ENCODE data around the gene BRSK2.

BRSK2 gene

DNA sequence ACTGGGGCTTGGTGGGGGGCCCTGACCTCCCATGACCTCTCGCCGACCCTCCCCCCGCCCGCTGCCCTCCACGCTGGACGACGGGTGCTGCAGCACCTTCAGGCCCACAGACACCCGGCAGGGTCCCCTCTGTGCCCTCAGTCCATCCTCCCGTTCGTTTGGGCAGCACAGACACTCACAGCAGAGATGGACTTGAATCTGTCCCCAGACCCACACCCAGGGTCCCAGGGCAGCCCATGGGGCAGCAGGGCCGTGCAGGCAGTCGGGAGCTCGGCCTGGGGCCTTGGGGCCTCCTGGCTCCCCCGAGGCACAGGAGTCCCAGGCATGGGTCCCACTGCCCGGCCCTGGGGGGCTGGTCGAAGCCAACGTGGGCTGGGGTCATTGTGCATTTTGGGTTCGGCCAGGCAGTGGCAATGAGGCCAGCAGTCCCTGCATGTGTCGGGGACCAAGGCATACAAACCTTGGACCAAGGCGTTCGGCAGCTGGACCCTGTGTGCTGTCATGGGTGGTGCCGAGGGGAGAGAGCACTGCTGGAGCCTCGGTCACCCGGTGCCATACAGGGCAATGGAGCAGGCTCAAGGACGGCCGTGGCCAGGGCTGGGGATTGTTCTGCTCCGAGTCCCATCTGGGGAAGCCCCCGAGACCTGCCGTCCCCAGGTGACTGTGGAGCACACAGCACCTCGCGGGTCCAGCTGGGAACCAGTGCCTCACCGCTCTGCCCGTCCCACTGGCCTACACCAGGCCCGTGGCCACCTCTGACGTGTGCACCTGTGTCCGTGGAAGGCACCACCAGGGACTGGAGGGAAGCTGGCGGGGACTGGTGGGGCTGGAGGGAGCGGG, 19.3 kb upstream of the BRSK2 start:
- TF ChIP-seq, protein P1, sequence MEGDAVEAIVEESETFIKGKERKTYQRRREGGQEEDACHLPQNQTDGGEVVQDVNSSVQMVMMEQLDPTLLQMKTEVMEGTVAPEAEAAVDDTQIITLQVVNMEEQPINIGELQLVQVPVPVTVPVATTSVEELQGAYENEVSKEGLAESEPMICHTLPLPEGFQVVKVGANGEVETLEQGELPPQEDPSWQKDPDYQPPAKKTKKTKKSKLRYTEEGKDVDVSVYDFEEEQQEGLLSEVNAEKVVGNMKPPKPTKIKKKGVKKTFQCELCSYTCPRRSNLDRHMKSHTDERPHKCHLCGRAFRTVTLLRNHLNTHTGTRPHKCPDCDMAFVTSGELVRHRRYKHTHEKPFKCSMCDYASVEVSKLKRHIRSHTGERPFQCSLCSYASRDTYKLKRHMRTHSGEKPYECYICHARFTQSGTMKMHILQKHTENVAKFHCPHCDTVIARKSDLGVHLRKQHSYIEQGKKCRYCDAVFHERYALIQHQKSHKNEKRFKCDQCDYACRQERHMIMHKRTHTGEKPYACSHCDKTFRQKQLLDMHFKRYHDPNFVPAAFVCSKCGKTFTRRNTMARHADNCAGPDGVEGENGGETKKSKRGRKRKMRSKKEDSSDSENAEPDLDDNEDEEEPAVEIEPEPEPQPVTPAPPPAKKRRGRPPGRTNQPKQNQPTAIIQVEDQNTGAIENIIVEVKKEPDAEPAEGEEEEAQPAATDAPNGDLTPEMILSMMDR (IDR thresholded peaks at IDR 0.05): no peak

- TF ChIP-seq, protein P1 (IDR thresholded peaks at IDR 0.05): no peak
These were observed 18.8 kb upstream of the BRSK2 start for GRCh38 chr11:1371026-1371325.

- TF ChIP-seq, protein P1 (IDR thresholded peaks at IDR 0.05): no peak
These were observed 18.4 kb upstream of the BRSK2 start for GRCh38 chr11:1371377-1371776.

DNA sequence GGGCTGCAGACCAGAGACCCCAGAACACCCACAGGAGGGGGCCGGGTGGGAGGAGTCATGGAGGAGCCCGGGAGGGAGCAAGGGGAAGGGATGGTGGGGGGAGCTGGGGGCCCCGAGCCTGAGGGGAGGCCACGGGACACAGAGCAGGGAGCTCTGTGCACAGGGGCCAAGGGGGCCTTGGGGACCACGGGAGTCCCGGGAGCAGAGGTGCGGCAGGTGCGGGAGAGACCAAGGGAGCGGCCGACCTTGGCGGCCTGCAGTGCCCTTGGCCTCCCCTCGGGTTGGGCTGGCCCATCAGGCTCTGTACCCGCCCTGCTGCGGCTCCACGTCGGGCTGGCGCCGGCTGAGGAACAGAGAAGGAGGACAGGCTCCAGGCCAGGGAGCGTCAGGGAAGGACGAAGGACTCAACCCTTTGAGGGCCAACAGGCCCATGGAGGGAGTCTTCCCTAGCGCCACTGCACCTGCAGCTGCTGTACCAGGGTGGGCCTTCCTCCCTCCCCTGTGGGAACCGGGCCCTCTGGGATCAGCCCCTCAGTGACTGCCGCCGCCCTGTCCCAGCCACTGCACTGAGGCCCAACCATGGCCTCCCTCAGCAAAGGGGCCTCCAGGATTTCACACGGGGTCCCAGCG, 17.8 kb upstream of the BRSK2 start:
- TF ChIP-seq, protein P1 (IDR thresholded peaks at IDR 0.05): no peak

DNA sequence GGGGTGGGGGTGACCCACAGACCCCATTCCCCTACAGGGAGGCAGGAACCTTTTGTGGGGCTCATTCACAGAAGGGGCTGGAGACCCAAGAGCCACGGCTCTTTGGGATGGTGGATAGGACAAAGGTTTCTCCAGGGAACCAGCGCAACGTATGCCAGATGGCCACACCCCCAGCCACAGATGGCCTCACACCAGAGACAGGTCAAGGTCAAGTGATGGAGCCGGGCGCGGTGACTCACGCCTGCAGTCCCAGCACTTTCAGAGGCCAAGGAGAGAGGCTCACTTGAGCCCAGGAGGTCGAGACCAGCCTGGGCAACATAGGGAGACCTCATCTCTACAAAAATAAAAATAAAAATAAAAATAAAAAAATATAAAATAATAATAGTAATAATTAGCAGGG, 17.1 kb upstream of the BRSK2 start:
- TF ChIP-seq, protein P1 (IDR thresholded peaks at IDR 0.05): no peak

GRCh38 chr11:1373536-1374214, 16.1 kb upstream of the BRSK2 start:
- TF ChIP-seq, protein P1 (IDR thresholded peaks at IDR 0.05): no peak

DNA sequence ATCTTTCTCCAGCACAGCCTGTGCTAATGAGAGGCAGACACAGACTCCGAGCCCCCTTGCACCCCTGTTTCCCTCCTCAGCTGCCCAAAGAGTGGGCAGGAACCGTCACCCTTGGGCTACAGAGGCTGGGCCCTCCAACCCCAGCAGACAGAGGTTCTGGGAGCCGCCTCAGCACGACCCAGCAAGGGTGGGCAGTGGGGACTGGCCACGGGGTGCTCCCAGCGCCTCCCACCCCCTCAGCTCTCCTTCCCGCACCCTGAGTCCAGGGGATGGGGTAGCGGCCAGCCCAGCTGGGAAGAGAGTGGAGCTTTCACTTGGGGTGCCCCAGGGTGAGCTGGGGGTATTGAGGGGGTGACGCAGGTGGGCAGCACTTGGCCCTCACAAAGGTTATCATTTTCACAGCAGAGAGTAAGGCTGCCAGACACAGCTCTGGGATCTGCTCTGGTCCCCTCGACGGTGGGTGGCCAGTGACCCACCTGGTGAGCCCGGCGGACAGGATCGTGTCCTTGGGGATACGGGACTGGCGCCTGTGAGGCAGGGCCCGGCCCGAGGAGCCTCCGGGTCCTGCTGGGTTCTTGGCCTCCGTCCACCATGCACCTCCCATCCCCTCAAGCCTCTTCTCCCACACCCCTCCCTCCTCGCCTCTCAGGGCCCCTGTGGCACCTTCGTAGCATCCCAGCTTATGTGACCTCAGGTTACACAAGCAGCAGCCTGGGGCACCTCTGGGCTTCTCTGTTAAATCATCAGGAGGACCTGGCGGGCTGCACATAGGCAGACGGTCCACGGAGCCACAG, 14.4 kb upstream of the BRSK2 start:
- TF ChIP-seq, protein P1 (IDR thresholded peaks at IDR 0.05): no peak
